NCI-H187 treated with DMSO at 0.1 percent for 48 hours (cell line): ENCODE data around the gene FLOT2.
"Not testable (repeated sequence)": the region's sequence is repeated elsewhere in the genome, so short reads cannot be mapped to it uniquely, and the experiment has no call there.

ENCODE experiments used
- DNase-seq: peaks from one replicate; lab custom pipeline; 2025; lab: John Stamatoyannopoulos, UW

Gene FLOT2

DNA sequence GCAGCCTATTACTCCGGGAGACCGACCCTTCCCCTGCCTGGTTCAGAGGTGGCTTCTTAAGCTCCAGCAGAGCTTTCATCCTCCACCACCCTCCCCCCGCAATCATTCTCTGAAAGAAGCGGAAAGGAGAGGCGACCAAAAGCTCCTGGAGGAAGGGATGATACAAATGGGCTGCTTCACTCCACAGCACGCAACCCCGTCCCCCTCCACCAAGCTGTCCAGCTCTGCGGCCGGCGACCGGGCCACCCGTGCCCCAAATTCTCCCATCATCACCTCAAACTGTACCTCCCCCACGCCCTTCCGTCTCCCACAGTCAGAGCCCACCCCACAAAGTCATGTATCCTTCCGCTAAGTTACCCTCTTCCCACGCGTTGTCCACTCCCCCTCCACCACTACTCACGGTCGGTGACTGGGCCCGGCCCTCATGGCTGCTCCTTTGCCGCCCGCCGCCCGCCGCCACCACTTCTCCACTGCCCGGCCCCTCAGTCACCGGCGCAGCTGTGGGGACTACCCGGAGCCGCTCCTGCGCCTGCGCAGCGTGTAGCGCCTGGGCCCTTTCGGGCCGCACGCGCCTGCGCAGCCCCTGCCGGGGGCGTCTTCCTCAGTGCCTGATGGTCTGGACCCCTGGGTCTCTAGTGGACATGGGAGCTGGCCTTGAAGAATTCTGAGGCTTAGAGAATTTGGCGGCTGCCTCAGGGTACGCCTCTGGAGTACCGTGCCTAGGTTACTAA is 55.1 kb downstream of the FLOT2 start, which contains the start of gene FAM222B:
TSS of gene FAM222B (minus strand) at position 509 of the 731 bp plus-strand sequence. CDS start 76,123 bp downstream, outside the sequence.
- peak; percentile 11 for DNase-seq

GRCh38 chr17:28841901-28842281 is 55.6 kb downstream of the FLOT2 start:
- DNase-seq: no peak

DNA sequence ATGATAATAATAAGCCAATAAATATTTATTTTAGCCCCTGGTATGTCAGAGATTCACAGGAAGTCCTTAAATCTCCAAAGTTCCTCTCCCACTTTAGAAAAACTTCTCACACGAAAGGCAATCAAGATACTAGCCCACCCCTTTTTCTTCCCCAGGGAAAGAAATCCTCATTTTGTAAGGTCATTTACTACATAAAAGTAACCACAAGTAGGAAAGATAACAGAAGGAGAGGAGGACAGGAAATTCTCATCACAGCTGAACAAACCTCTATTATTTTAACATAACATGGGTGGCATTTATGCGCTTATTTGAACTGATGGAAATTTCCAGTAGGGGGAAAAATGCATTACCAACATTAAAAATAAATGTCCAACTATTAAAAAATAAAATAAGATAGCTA is 58.3 kb downstream of the FLOT2 start:
- DNase-seq: no peak

DNA sequence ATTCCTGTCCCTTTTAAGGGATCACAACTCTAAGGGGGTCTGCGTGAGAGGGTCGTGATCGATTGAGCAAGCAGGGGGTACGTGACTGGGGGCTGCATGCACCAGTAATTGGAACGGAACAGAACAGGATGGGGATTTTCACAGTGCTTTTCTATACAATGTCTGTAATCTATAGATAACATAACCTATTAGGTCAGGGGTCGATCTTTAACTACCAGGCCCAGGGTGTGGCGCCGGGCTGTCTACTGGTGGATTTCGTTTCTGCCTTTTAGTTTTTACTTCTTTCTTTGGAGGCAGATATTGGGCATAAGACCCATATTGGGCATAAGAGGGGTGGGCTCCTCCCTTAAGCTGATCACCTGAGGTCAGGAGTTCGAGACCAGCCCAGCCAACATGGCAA is 61.0 kb downstream of the FLOT2 start:
- not testable (repeated sequence) for DNase-seq

- DNase-seq: no peak
Measured at GRCh38 chr17:28834420-28834819, 63.1 kb downstream of the FLOT2 start.
